GM12874 (cell line): ENCODE measurements around the gene THG1L.

Experiments
- CTCF ChIP-seq: IDR thresholded peaks from 2 replicates; pipeline ENCODE4 v1.5.1; 2011; ENCODE audit warnings: low read depth, mild to moderate bottlenecking, control low read depth, low read length, moderate library complexity; ENCODE audit not compliant: insufficient read depth

Gene THG1L

GRCh38 chr5:157709346-157709745 lies 21.9 kb upstream of the THG1L start:
- no peak for TF ChIP-seq CTCF

GRCh38 chr5:157710431-157710830 lies 20.8 kb upstream of the THG1L start:
- no peak for TF ChIP-seq CTCF

- TF ChIP-seq CTCF: no peak
Measured at GRCh38 chr5:157710882-157711281, 20.3 kb upstream of the THG1L start.

- TF ChIP-seq CTCF: no peak
Measured at GRCh38 chr5:157713830-157714595, 17.2 kb upstream of the THG1L start.

GRCh38 chr5:157714596-157714864 lies 16.7 kb upstream of the THG1L start:
- TF ChIP-seq CTCF: no peak

- TF ChIP-seq CTCF: peak; percentile 54
Measured at GRCh38 chr5:157718519-157718918, 12.7 kb upstream of the THG1L start.

GRCh38 chr5:157719245-157719644 lies 12.0 kb upstream of the THG1L start:
- no peak for TF ChIP-seq CTCF
